ENCODE results near the gene CLIP3. TPM values are rescaled to one million over a fixed set of nuclear protein-coding genes. Genes with fewer than 3 reads are reported as not detected.

The CLIP3 gene
- total and polyA plus RNA-seq, 2 of the 13 experiments (the other 11 are each of a cell fraction or from before 2014, with no cell fraction given), result 0.15 to 1.2 TPM

DNA sequence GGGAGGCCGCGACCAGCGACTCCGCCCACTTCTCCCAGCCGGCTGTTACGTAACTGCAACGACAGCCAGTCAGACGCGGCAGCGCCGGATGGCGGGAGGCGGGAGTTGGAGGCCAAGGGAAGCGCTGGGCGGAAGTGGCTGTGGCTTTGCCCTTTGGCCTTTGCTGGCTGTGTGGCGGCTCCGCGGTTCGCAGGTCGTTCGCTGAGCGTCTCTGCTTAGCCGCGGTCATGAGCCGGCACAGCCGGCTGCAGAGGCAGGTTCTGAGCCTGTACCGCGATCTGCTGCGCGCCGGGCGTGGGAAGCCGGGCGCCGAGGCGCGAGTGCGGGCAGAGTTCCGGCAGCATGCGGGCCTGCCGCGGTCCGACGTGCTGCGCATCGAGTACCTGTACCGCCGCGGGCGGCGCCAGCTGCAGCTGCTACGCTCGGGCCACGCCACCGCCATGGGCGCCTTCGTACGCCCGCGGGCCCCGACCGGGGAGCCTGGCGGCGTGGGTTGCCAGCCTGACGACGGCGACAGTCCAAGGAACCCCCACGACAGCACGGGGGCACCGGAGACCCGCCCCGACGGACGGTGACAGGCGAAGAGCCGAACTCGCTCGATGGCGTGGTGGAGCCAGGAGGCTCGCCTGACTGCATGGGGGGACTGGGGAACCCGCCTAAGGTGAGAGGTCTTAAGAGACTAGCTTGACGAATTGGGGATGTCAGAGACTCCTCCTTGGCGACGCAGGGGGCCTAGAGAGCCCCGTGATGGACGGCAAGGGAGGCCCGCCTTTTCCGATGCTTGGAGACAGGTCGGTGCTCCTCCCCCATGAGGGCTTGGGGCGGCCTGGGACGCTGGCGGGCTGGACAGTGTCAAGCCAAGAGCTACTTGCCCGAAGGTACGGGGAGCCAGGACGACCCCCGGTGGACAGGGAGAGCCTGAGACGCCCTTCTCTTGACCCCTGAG, 37.4 kb downstream of the CLIP3 start, which contains the start of gene SDHAF1 (continued):
- TF ChIP-seq, protein P1, sequence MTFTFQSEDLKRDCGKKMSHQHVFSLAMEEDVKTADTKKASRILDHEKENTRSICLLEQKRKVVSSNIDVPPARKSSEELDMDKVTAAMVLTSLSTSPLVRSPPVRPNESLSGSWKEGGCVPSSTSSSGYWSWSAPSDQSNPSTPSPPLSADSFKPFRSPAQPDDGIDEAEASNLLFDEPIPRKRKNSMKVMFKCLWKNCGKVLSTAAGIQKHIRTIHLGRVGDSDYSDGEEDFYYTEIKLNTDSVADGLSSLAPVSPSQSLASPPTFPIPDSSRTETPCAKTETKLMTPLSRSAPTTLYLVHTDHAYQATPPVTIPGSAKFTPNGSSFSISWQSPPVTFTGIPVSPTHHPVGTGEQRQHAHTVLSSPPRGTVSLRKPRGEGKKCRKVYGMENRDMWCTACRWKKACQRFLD (CRISPR knock-in tag; IDR thresholded peaks at IDR 0.05; ENCODE audit: borderline replicate concordance), result peak; percentile 56; the same call in 1 of the 2 replicates
- TF ChIP-seq CHD4 (IDR thresholded peaks at IDR 0.05; ENCODE audit: borderline replicate concordance, low read length), result no peak
- peak; percentile 29; the same call in 1 of the 2 replicates for TF ChIP-seq MTA1 (CRISPR knock-in tag; IDR thresholded peaks at IDR 0.05; ENCODE audit: borderline replicate concordance)
- TF ChIP-seq ZNF136 (CRISPR knock-in tag; IDR thresholded peaks at IDR 0.05; ENCODE audit: low read depth), result peak; percentile 94; the same call in 1 of the 2 replicates
- TF ChIP-seq FOXA3 (CRISPR knock-in tag; IDR thresholded peaks at IDR 0.05), result peak; percentile 57; the same call in 1 of the 2 replicates
- peak; percentile 76; the same call in 1 of the 2 replicates for TF ChIP-seq HDAC2 (CRISPR knock-in tag; IDR thresholded peaks at IDR 0.05)
- TF ChIP-seq CCDC6 (CRISPR knock-in tag; IDR thresholded peaks at IDR 0.05), result peak; percentile 85
- peak; percentile 97 for TF ChIP-seq CEBPG (CRISPR knock-in tag; IDR thresholded peaks at IDR 0.05)
- TF ChIP-seq PHF5A (CRISPR knock-in tag; IDR thresholded peaks at IDR 0.05; ENCODE audit: low read depth, unreplicated experiment), result no peak
- TF ChIP-seq, protein P2, sequence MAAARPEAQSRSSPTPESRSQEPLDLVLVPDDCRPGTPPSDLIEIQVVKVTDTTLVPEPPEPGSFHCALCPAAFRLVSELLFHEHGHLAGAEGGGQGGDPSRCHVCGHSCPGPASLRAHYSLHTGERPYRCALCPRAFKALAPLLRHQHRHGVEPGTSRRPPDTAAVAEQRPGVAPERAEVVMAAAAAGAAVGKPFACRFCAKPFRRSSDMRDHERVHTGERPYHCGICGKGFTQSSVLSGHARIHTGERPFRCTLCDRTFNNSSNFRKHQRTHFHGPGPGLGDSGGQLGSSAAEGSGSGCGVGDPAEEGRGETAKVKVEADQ (CRISPR knock-in tag; IDR thresholded peaks at IDR 0.05; ENCODE audit: borderline replicate concordance), result no peak; the same call in 1 of the 2 replicates
- TF ChIP-seq, protein P3, sequence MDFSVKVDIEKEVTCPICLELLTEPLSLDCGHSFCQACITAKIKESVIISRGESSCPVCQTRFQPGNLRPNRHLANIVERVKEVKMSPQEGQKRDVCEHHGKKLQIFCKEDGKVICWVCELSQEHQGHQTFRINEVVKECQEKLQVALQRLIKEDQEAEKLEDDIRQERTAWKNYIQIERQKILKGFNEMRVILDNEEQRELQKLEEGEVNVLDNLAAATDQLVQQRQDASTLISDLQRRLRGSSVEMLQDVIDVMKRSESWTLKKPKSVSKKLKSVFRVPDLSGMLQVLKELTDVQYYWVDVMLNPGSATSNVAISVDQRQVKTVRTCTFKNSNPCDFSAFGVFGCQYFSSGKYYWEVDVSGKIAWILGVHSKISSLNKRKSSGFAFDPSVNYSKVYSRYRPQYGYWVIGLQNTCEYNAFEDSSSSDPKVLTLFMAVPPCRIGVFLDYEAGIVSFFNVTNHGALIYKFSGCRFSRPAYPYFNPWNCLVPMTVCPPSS (IDR thresholded peaks at IDR 0.05), result no peak
- no peak for TF ChIP-seq NFIC (IDR thresholded peaks at IDR 0.05; ENCODE audit: low read length)
- no peak for TF ChIP-seq CBX2 (IDR thresholded peaks at IDR 0.05; ENCODE audit: low read depth, low read length)
- TF ChIP-seq CBX2 (CRISPR knock-in tag; IDR thresholded peaks at IDR 0.05; ENCODE audit: low read depth), result no peak
- TF ChIP-seq NCOA2 (CRISPR knock-in tag; IDR thresholded peaks at IDR 0.05), result no peak
- no peak for TF ChIP-seq SALL2 (CRISPR knock-in tag; IDR thresholded peaks at IDR 0.05)
- peak; percentile 99 for TF ChIP-seq ZNF777 (CRISPR knock-in tag; IDR thresholded peaks at IDR 0.05)
- no peak for TF ChIP-seq SRSF9 (IDR thresholded peaks at IDR 0.05; ENCODE audit: borderline replicate concordance, insufficient read depth, low read depth, low read length, poor library complexity, severe bottlenecking)
- no peak for TF ChIP-seq ZNF354B (CRISPR knock-in tag; IDR thresholded peaks at IDR 0.05)
- TF ChIP-seq, protein P4, sequence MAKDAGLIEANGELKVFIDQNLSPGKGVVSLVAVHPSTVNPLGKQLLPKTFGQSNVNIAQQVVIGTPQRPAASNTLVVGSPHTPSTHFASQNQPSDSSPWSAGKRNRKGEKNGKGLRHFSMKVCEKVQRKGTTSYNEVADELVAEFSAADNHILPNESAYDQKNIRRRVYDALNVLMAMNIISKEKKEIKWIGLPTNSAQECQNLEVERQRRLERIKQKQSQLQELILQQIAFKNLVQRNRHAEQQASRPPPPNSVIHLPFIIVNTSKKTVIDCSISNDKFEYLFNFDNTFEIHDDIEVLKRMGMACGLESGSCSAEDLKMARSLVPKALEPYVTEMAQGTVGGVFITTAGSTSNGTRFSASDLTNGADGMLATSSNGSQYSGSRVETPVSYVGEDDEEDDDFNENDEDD (CRISPR knock-in tag; IDR thresholded peaks at IDR 0.05; ENCODE audit: borderline replicate concordance), result peak; percentile 91; the same call in 1 of the 2 replicates
- TF ChIP-seq PLRG1 (conservative IDR thresholded peaks at IDR 0.05), result no peak
- no peak for TF ChIP-seq NFE2 (CRISPR knock-in tag; IDR thresholded peaks at IDR 0.05)
- TF ChIP-seq, protein P5, sequence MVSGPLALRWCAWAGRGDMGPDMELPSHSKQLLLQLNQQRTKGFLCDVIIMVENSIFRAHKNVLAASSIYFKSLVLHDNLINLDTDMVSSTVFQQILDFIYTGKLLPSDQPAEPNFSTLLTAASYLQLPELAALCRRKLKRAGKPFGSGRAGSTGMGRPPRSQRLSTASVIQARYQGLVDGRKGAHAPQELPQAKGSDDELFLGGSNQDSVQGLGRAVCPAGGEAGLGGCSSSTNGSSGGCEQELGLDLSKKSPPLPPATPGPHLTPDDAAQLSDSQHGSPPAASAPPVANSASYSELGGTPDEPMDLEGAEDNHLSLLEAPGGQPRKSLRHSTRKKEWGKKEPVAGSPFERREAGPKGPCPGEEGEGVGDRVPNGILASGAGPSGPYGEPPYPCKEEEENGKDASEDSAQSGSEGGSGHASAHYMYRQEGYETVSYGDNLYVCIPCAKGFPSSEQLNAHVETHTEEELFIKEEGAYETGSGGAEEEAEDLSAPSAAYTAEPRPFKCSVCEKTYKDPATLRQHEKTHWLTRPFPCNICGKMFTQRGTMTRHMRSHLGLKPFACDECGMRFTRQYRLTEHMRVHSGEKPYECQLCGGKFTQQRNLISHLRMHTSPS (CRISPR knock-in tag; IDR thresholded peaks at IDR 0.05; ENCODE audit: low read depth), result no peak

Measured in HepG2 (cell line).